NCI-H1092 treated with DMSO at 0.1 percent for 48 hours (cell line): ENCODE data around the gene SIX5.
"Not testable (repeated sequence)": the region's sequence is repeated elsewhere in the genome, so short reads cannot be mapped to it uniquely, and the experiment has no call there.

ENCODE experiments used
- DNase-seq: peaks from one replicate; lab custom pipeline; 2025; lab: John Stamatoyannopoulos, UW

The SIX5 gene

GRCh38 chr19:45753548-45753947 lies 15.5 kb downstream of the SIX5 start:
- no peak for DNase-seq

GRCh38 chr19:45752639-45753038 lies 16.4 kb downstream of the SIX5 start:
- no peak for DNase-seq

DNA sequence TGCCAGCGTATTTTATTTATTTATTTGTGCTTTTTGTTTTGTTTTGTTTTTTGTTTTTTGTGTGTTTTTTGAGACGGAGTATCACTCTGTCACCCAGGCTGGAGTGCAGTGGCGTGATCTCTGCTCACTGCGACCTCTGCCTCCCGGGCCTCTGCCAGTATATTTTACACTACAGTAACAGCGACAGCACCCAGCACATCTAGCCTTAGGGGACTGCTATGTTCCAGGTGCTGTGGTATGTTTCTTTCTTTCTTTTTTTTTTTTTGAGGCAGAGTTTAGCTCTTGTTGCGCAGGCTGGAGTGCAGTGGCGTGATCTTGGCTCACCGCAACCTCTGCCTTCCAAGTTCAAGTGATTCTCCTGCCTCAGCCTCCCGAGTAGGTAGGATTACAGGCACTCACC lies 17.6 kb downstream of the SIX5 start:
- not testable (repeated sequence) for DNase-seq

DNA sequence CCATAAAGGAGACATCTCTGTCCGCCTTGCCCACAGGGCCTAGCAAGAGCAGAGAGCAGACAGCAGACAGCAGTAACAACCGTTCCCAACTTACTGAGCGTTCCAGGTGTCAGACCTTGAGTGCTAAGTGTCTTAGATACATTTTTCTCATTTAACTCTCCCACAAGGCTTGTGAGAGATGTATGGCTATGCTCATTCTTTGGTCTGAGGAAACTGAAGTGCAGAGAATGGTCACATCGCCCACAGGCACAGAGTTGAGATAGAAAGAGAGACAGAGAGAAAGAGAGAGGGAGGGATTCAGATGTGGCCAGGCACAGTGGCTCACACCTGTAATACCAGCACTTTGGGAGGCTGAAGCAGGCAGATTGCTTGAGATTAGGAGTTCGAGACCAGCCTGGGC lies 21.5 kb downstream of the SIX5 start:
- no peak for DNase-seq

GRCh38 chr19:45746866-45747265 lies 22.2 kb downstream of the SIX5 start:
- no peak for DNase-seq

DNA sequence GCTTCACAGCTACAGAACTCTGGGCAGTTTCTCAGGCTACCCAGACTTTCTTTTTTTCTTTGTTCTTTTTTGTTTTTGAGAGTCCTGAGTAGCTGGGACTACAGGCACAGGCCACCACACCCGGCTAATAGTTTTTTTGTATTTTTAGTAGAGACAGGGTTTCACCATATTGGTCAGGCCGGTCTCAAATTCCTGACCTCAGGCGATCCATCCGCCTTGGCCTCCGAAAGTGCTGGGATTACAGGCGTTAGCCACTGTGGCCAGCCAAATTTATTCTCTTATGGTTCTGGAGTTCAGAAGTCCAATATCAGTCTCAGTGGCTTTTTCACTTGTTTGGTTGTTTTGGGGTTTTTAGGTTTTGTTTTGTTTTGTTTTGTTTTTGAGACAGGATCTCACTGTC lies 23.4 kb downstream of the SIX5 start:
- no peak for DNase-seq

GRCh38 chr19:45742969-45743368 lies 26.1 kb downstream of the SIX5 start:
- no peak for DNase-seq

- no peak for DNase-seq
Observed at GRCh38 chr19:45739498-45740439, 29.3 kb downstream of the SIX5 start.

- DNase-seq = no peak
Observed at GRCh38 chr19:45733160-45733810, 35.8 kb downstream of the SIX5 start, which contains the start of gene MEIOSIN. TSS of gene MEIOSIN (plus strand) at chr19:45733439. CDS start at chr19:45735377, 1,938 bp downstream.

DNA sequence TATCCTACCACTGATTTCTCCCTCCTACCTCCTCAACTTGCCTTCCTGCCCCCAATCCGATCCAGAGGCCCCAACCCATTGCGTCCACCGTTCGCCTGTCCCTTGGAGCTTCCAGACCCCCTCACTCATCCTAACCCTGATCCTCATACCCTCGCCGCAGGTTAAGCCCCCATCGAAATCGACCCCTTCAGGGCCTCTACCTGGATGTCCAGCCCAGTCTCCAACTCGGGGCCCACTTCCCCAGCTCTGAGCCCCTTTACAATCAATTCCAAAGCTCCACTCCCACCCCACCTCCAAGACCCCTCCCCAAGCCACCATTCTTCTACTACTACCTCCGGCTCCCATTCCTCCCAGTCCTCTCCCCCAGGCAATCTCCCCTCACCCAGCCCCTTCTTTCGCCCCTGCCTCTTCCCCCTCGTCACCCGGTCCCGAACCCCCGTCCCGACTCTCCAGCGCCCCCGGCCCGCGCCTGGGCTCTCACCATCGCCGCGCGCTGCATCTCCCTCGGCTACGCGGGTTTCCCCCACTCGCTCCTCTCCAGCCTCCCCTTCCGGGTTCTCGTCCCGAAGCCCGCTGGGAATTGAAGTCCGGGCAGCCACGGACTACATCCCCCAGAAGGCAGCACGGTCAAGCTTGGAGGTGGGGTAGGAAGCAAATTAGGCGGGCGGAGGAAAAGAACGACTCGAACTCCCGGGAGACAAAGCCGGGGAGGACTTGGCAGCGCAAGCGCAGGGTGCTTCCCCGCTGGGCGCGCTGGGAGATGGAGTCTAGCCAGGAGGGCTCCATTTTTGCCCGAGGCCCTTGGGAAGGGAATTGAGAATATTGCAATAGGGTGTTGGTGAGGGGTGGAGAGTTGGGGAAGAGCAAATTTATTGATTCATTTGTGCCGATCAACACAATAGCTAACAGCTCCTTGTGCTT lies 38.4 kb downstream of the SIX5 start, which contains the start of gene FBXO46:
TSS of gene FBXO46 (minus strand) at position 529 of the 921 bp plus-strand sequence. CDS start 17,401 bp downstream, outside the sequence.
- DNase-seq = peak; percentile 96

- no peak for DNase-seq
Observed at GRCh38 chr19:45729800-45730290, 39.2 kb downstream of the SIX5 start.

DNA sequence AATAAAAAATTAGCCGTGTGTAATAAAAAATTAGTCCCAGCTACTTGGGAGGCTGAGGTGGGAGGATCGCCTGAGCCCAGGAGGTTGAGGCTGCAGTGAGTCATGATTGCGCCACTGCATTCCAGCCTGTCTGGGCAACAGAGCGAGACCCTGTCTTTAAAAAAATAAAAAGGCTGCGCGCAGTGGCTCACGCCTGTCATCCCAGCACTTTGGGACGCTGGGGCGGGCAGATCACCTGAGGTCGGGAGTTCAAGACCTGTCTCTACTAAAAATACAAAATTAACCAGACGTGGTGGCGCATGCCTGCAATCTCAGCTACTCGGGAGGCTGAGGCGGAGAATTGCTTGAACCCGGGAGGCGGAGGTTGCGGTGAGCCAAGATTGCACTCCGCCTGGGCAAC lies 40.4 kb downstream of the SIX5 start:
- DNase-seq = not testable (repeated sequence)

DNA sequence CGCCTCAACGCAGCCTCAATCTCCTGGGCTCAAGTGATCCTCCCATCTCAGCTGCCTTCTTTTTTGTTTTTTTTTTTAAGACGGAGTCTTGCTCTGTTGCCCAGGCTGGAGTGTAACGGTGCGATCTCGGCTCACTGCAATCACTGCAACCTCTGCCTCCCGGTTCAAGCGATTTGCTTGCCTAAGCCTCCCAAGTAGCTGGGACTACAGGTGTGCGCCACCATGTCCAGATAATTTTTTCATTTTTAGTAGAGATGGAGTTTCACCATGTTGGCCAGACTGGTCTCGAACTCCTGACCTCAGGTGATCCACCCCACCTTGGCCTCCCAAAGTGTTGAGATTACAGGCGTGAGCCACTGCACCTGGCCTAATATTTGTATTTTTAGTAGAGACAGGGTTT lies 49.0 kb downstream of the SIX5 start:
- not testable (repeated sequence) for DNase-seq

- no peak for DNase-seq
Observed at GRCh38 chr19:45717983-45718650, 50.9 kb downstream of the SIX5 start.

GRCh38 chr19:45717131-45717982 lies 51.7 kb downstream of the SIX5 start:
- DNase-seq = peak; percentile 95

DNA sequence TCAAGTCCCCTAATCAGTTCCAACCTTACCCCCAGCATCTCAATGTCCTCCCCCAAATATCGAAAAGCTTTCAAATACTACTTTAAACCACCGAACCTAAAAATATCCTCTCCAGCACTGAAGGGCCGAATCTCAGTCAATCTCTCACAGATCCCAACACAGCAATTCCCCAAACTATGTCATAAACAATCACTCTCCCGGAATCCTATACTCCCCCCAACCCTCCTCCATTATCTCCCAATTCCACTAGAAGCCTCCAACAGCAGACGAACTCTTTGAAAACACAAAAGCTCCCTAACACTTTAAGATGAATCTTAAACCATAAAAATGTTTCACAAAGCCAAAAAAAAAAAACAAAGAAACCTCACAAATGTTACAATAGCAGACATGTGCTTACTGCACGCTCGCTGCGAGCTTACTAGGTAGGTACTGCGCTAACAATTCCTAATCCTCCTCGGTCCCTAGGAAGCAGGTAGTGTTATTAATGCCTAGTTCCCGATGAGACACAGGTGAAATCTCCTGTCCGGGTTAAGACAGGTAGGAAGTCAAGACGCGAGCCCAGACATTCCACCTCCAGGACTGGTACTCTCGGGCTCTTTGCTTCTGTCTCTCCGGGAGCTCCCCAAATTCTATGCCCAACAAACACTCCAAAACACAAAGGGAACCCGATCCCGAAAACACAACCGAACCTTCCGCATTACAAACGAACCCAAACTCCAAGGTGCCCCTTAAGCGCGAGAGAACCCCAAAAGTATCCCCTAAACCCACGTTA lies 52.5 kb downstream of the SIX5 start:
- no peak for DNase-seq

GRCh38 chr19:45715139-45715538 lies 53.9 kb downstream of the SIX5 start:
- no peak for DNase-seq
